ENCODE results near the gene TMC3.
"Not testable (repeated sequence)": the region's sequence is repeated elsewhere in the genome, so short reads cannot be mapped to it uniquely, and the experiment has no call there.

DNA sequence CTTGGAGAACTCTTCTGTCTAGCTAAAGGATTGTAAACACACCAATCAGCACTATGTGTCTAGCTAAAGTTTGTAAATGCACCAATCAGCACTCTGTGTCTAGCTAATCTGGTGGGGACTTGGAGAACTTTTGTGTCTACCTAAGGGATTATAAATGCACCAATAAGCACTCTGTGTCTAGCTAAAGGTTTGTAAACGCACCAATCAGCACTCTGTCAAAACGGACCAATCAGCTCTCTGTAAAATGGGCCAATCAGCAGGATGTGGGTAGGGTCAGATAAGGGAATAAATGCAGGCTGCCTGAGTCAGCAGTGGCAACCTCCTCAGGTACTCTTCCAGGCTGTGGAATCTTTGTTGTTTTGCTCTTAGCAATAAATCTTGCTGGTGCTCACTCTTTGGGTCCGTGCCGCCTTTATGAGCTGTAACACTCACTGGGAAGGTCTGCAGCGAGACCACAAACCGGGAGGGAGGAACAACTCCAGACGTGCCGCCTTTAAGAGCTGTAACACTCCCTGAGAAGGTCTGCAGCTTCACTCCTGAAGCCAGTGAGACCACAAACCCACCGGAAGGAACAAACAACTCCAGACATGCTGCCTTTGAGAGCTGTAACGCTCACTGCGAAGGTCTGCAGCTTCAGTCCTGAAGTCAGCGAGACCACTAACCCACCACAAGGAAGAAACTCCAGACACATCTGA is 40.4 kb upstream of the TMC3 start:
- TF ChIP-seq CTCF, POLR2A (IDR thresholded peaks at IDR 0.05): not testable (repeated sequence)
